Skeletal muscle satellite cell (primary cell): ENCODE data around the gene PPIC. TPM values are rescaled to one million over a fixed set of nuclear protein-coding genes. Genes with fewer than 3 reads are reported as not detected.
A peak's percentile ranks its signal among the peaks of the same experiment; 100 is the strongest.

Experiments
- H3K27me3 ChIP-seq: 2 replicates; pipeline ENCODE4 v1.7.0; 2013; ENCODE audit warnings: low read length; ENCODE audit not compliant: control insufficient read depth, insufficient read depth
- H3K36me3 ChIP-seq: 2 replicates; pipeline ENCODE4 v1.7.0; 2013; ENCODE audit warnings: mild to moderate bottlenecking, control low read depth, low read length; ENCODE audit not compliant: insufficient read depth
- H3K4me1 ChIP-seq: 2 replicates; pipeline ENCODE4 v1.7.0; 2013; ENCODE audit warnings: low read length; ENCODE audit not compliant: control insufficient read depth, insufficient read depth
- H3K4me2 ChIP-seq: 2 replicates; pipeline ENCODE4 v1.7.0; 2013; ENCODE audit warnings: mild to moderate bottlenecking, low read length
- H3K4me3 ChIP-seq: 2 replicates; pipeline ENCODE4 v1.7.0; 2013; ENCODE audit warnings: low read length
- H3K9ac ChIP-seq: 2 replicates; pipeline ENCODE4 v1.7.0; 2013; ENCODE audit warnings: mild to moderate bottlenecking, low read depth, low read length, moderate library complexity
- H3K9me3 ChIP-seq: replicated peaks from 2 replicates; pipeline ENCODE4 v1.7.0; 2013; ENCODE audit warnings: mild to moderate bottlenecking, control low read depth, low read length
- total RNA-seq: library from RNA; depleted of rRNA; stranded (reverse); fragments of >200 nt; gene quantifications from 2 replicates; pipeline ENCODE4 v1.2.3, GENCODE V29; 2012; rRNA removed

PPIC gene
- total RNA-seq = 19.4 and 20.8 TPM in 2 replicates

GRCh38 chr5:123036391-123037103 lies at the start of gene PPIC:
TSS of gene PPIC (minus strand) at chr5:123036725. CDS start at chr5:123036625, 100 bp downstream.
- Histone ChIP-seq H3K4me3 (peak within 1 kb of the TSS; percentile 96), H3K4me2 (peak within 1 kb of the TSS; percentile 86), H3K36me3 (no peaks in the 10 kb centered on the region), H3K4me1 (no peaks in the 10 kb centered on the region), H3K27me3 (no peaks in the 10 kb centered on the region), H3K9ac (peak within 1 kb of the TSS; percentile 82), H3K9me3 (no peaks in the 10 kb centered on the region)

- Histone ChIP-seq H3K36me3 (no peaks in the 10 kb centered on the region), H3K9ac (no peak overlapping the region), H3K27me3 (peaks cover 95% of the 10 kb centered on the region), H3K4me1 (peaks cover 29% of the 10 kb centered on the region), H3K4me2 (no peak overlapping the region), H3K4me3 (no peak overlapping the region), H3K9me3 (no peaks in the 10 kb centered on the region)
These were observed 49.2 kb upstream of the PPIC start for GRCh38 chr5:123085638-123086286.

GRCh38 chr5:123084730-123085605 lies 48.4 kb upstream of the PPIC start:
- Histone ChIP-seq H3K4me1 (peaks cover 29% of the 10 kb centered on the region), H3K9me3 (no peaks in the 10 kb centered on the region), H3K36me3 (no peaks in the 10 kb centered on the region), H3K4me2 (no peak overlapping the region), H3K27me3 (peaks cover 93% of the 10 kb centered on the region), H3K4me3 (no peak overlapping the region), H3K9ac (no peak overlapping the region)

- H3K36me3 ChIP-seq = no peaks in the 10 kb centered on the region
- peaks cover 82% of the 10 kb centered on the region for H3K27me3 ChIP-seq
- H3K4me2 ChIP-seq = no peak overlapping the region
- H3K9ac ChIP-seq = no peak overlapping the region
- peaks cover 15% of the 10 kb centered on the region for H3K4me1 ChIP-seq
- H3K9me3 ChIP-seq = no peaks in the 10 kb centered on the region
- no peak overlapping the region for H3K4me3 ChIP-seq
These were observed 46.8 kb upstream of the PPIC start for GRCh38 chr5:123083298-123083697.

- peaks cover 58% of the 10 kb centered on the region for H3K27me3 ChIP-seq
- no peaks in the 10 kb centered on the region for H3K36me3 ChIP-seq
These were observed 43.7 kb upstream of the PPIC start for GRCh38 chr5:123080215-123080614.

GRCh38 chr5:123075521-123076163 lies 39.1 kb upstream of the PPIC start:
- Histone ChIP-seq H3K4me3 (no peak overlapping the region), H3K4me2 (no peak overlapping the region), H3K27me3 (peaks cover 40% of the 10 kb centered on the region)

More at GRCh38 chr5:123080215-123080614, 43.7 kb upstream of the PPIC start:
- H3K4me3 ChIP-seq = no peak overlapping the region
- H3K4me2 ChIP-seq = no peak overlapping the region
- no peaks in the 10 kb centered on the region for H3K9me3 ChIP-seq
- H3K9ac ChIP-seq = no peak overlapping the region
- H3K4me1 ChIP-seq = no peaks in the 10 kb centered on the region

GRCh38 chr5:123068368-123068938 lies 31.9 kb upstream of the PPIC start:
- Histone ChIP-seq H3K36me3 (no peaks in the 10 kb centered on the region), H3K4me1 (no peaks in the 10 kb centered on the region), H3K4me3 (no peak overlapping the region), H3K9me3 (no peaks in the 10 kb centered on the region), H3K4me2 (no peak overlapping the region), H3K9ac (no peak overlapping the region), H3K27me3 (peaks cover 19% of the 10 kb centered on the region)

More at GRCh38 chr5:123075521-123076163, 39.1 kb upstream of the PPIC start:
- H3K36me3 ChIP-seq = no peaks in the 10 kb centered on the region
- H3K9me3 ChIP-seq = no peaks in the 10 kb centered on the region
- no peak overlapping the region for H3K9ac ChIP-seq
- H3K4me1 ChIP-seq = no peaks in the 10 kb centered on the region

GRCh38 chr5:123066016-123066415 lies 29.5 kb upstream of the PPIC start:
- H3K4me2 ChIP-seq = no peak overlapping the region
- H3K4me1 ChIP-seq = no peaks in the 10 kb centered on the region
- H3K27me3 ChIP-seq = no peaks in the 10 kb centered on the region
- no peaks in the 10 kb centered on the region for H3K9me3 ChIP-seq
- H3K4me3 ChIP-seq = no peak overlapping the region
- no peaks in the 10 kb centered on the region for H3K36me3 ChIP-seq
- no peak overlapping the region for H3K9ac ChIP-seq

- Histone ChIP-seq H3K4me1 (no peaks in the 10 kb centered on the region), H3K4me3 (no peak overlapping the region), H3K4me2 (no peak overlapping the region), H3K9ac (no peak overlapping the region), H3K27me3 (no peaks in the 10 kb centered on the region), H3K9me3 (no peaks in the 10 kb centered on the region), H3K36me3 (peaks cover 3% of the 10 kb centered on the region)
These were observed 22.9 kb upstream of the PPIC start for GRCh38 chr5:123059455-123059854.

- Histone ChIP-seq H3K36me3 (no peaks in the 10 kb centered on the region), H3K9ac (no peak overlapping the region), H3K4me1 (no peaks in the 10 kb centered on the region), H3K27me3 (no peaks in the 10 kb centered on the region), H3K9me3 (no peaks in the 10 kb centered on the region), H3K4me2 (no peak overlapping the region), H3K4me3 (no peak overlapping the region)
These were observed 14.7 kb upstream of the PPIC start for GRCh38 chr5:123051206-123051605.

GRCh38 chr5:123047706-123048105 lies 11.2 kb upstream of the PPIC start:
- no peaks in the 10 kb centered on the region for H3K27me3 ChIP-seq
- no peak overlapping the region for H3K4me3 ChIP-seq
- H3K36me3 ChIP-seq = no peaks in the 10 kb centered on the region
- H3K9me3 ChIP-seq = no peaks in the 10 kb centered on the region
- no peak overlapping the region for H3K4me2 ChIP-seq
- H3K9ac ChIP-seq = no peak overlapping the region
- no peaks in the 10 kb centered on the region for H3K4me1 ChIP-seq
